DMS153 treated with DMSO at 0.1 percent for 48 hours (cell line): ENCODE measurements around the gene ERCC1.
"Not testable (repeated sequence)": the region's sequence is repeated elsewhere in the genome, so short reads cannot be mapped to it uniquely, and the experiment has no call there.

Experiments used
- DNase-seq: peaks from one replicate; lab custom pipeline; 2025; ENCODE audit not compliant: unreplicated experiment; lab: John Stamatoyannopoulos, UW

ERCC1 gene

GRCh38 chr19:45431008-45431407 lies 7.3 kb upstream of the ERCC1 start:
- DNase-seq: not testable (repeated sequence)

GRCh38 chr19:45429896-45430295 lies 6.2 kb upstream of the ERCC1 start:
- not testable (repeated sequence) for DNase-seq

- DNase-seq: no peak
Measured at GRCh38 chr19:45428384-45429231, 4.9 kb upstream of the ERCC1 start.

- peak; percentile 51 for DNase-seq
Measured at GRCh38 chr19:45424191-45425058, 708 bp upstream of the ERCC1 start.

- no peak for DNase-seq
Measured at GRCh38 chr19:45423033-45423588, 606 bp downstream of the ERCC1 start.

GRCh38 chr19:45421947-45422498 lies 1.7 kb downstream of the ERCC1 start:
- DNase-seq: no peak

GRCh38 chr19:45420871-45421270 lies 2.8 kb downstream of the ERCC1 start:
- no peak for DNase-seq

- DNase-seq: no peak
Measured at GRCh38 chr19:45420356-45420755, 3.4 kb downstream of the ERCC1 start.

- no peak for DNase-seq
Measured at GRCh38 chr19:45419895-45420294, 3.8 kb downstream of the ERCC1 start.

- DNase-seq: no peak
Measured at GRCh38 chr19:45419396-45419795, 4.3 kb downstream of the ERCC1 start.

- no peak for DNase-seq
Measured at GRCh38 chr19:45418802-45419201, 4.9 kb downstream of the ERCC1 start.

- DNase-seq: no peak
Measured at GRCh38 chr19:45417151-45417550, 6.6 kb downstream of the ERCC1 start.

- no peak for DNase-seq
Measured at GRCh38 chr19:45414468-45414867, 9.2 kb downstream of the ERCC1 start.

GRCh38 chr19:45413497-45413896 lies 10.2 kb downstream of the ERCC1 start:
- DNase-seq: no peak

- DNase-seq: not testable (repeated sequence)
Measured at GRCh38 chr19:45410330-45410729, 13.4 kb downstream of the ERCC1 start.

GRCh38 chr19:45409557-45409920 lies 14.2 kb downstream of the ERCC1 start:
- DNase-seq: no peak

GRCh38 chr19:45408830-45409556 lies 14.7 kb downstream of the ERCC1 start:
- DNase-seq: no peak

- DNase-seq: no peak
Measured at GRCh38 chr19:45408121-45408520, 15.6 kb downstream of the ERCC1 start.

GRCh38 chr19:45407585-45407984 lies 16.1 kb downstream of the ERCC1 start:
- DNase-seq: not testable (repeated sequence)

GRCh38 chr19:45407091-45407375 lies 16.7 kb downstream of the ERCC1 start:
- DNase-seq: no peak
